ENCODE measurements around the gene TMED7. TPM values are rescaled to one million over a fixed set of nuclear protein-coding genes. Genes with fewer than 3 reads are reported as not detected.

The TMED7 gene
- total RNA-seq, 1 donor from 2014 or later, result 69.6 TPM

- DNase-seq (ENCODE audit: low spot score, unreplicated experiment), result no peak
- peaks cover 8% of the 10 kb centered on the region for H3K36me3 Mint-ChIP-seq (ENCODE audit: insufficient read depth)
- H3K27me3 Mint-ChIP-seq, result no peaks in the 10 kb centered on the region
- no peak for TF ChIP-seq CTCF (IDR thresholded peaks at IDR 0.05; ENCODE audit: unreplicated experiment)
- no peak overlapping the region for H3K4me3 Mint-ChIP-seq (ENCODE audit: low read depth)
- no peaks in the 10 kb centered on the region for H3K9me3 Mint-ChIP-seq (ENCODE audit: low read depth)
- peak overlapping the region; percentile 25 for H3K27ac Mint-ChIP-seq
- peaks cover 9% of the 10 kb centered on the region for H3K4me1 Mint-ChIP-seq (ENCODE audit: low read depth)
These were observed 4.4 kb downstream of the TMED7 start for GRCh38 chr5:115621365-115621900.

DNA sequence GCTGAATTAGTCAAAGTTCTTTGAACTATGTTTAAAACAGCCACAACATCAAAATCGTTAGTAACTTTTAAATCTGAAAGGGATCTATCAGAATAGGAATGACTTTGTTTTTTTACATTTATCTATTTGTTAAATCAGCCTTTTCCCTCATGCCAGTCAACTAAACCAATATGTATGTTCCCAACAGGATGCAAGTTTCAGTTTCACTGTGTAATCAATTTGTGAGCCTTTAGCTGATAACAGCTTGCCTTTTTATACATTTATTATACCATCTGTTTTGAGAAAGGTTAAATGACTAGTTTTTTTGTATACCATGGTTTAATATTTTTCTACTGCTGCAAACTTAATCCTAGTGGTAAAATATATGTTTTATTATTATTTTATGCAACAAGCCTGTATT, 8.9 kb downstream of the TMED7 start:
- no peak for TF ChIP-seq CTCF (IDR thresholded peaks at IDR 0.05; ENCODE audit: unreplicated experiment)
- no peak overlapping the region for H3K27ac Mint-ChIP-seq
- no peak for DNase-seq (ENCODE audit: low spot score, unreplicated experiment)
- no peaks in the 10 kb centered on the region for H3K27me3 Mint-ChIP-seq
- peaks cover 15% of the 10 kb centered on the region for H3K36me3 Mint-ChIP-seq (ENCODE audit: insufficient read depth)
- no peaks in the 10 kb centered on the region for H3K9me3 Mint-ChIP-seq (ENCODE audit: low read depth)
- H3K4me3 Mint-ChIP-seq (ENCODE audit: low read depth), result no peak overlapping the region
- peaks cover 5% of the 10 kb centered on the region for H3K4me1 Mint-ChIP-seq (ENCODE audit: low read depth)

- Mint-ChIP-seq H3K4me1 (ENCODE audit: low read depth) (peaks cover 4% of the 10 kb centered on the region), H3K9me3 (ENCODE audit: low read depth) (no peaks in the 10 kb centered on the region), H3K27me3 (no peaks in the 10 kb centered on the region), H3K4me3 (ENCODE audit: low read depth) (no peak overlapping the region), H3K36me3 (ENCODE audit: insufficient read depth) (peaks cover 15% of the 10 kb centered on the region), H3K27ac (no peak overlapping the region)
- TF ChIP-seq CTCF (IDR thresholded peaks at IDR 0.05; ENCODE audit: unreplicated experiment), result no peak
- DNase-seq (ENCODE audit: low spot score, unreplicated experiment), result no peak
These were observed 9.4 kb downstream of the TMED7 start for GRCh38 chr5:115616472-115616871.

- peaks cover 8% of the 10 kb centered on the region for H3K36me3 Mint-ChIP-seq (ENCODE audit: insufficient read depth)
- TF ChIP-seq CTCF (IDR thresholded peaks at IDR 0.05; ENCODE audit: unreplicated experiment), result no peak
- no peaks in the 10 kb centered on the region for H3K9me3 Mint-ChIP-seq (ENCODE audit: low read depth)
- no peak overlapping the region for H3K4me3 Mint-ChIP-seq (ENCODE audit: low read depth)
- no peak overlapping the region for H3K27ac Mint-ChIP-seq
- peaks cover under 1% of the 10 kb centered on the region for H3K4me1 Mint-ChIP-seq (ENCODE audit: low read depth)
- H3K27me3 Mint-ChIP-seq, result no peaks in the 10 kb centered on the region
- no peak for DNase-seq (ENCODE audit: low spot score, unreplicated experiment)
These were observed 14.0 kb downstream of the TMED7 start for GRCh38 chr5:115611873-115612272.

DNA sequence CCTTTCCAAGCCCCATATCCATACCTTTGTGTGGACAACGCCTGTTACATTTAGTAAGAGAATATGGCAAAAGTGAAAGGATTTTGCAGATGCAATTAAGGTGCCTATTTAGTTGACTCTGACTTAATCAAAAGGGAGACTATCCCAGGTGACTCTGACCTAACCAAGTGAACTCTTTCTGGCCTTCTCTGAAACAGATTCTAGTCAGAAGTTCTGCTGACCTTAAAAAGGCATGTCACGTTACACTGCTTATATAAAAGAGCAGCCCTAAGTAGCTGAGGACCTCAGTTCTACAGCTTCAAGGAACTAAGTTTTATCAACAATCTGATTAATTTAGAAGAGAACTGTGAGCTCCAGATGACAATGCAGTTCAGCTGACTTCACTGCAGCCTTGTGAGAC, 17.9 kb downstream of the TMED7 start:
- DNase-seq (ENCODE audit: low spot score, unreplicated experiment), result no peak
- H3K9me3 Mint-ChIP-seq (ENCODE audit: low read depth), result no peaks in the 10 kb centered on the region
- peaks cover 10% of the 10 kb centered on the region for H3K36me3 Mint-ChIP-seq (ENCODE audit: insufficient read depth)
- no peaks in the 10 kb centered on the region for H3K27me3 Mint-ChIP-seq
- H3K4me3 Mint-ChIP-seq (ENCODE audit: low read depth), result no peak overlapping the region
- H3K27ac Mint-ChIP-seq, result no peak overlapping the region
- TF ChIP-seq CTCF (IDR thresholded peaks at IDR 0.05; ENCODE audit: unreplicated experiment), result no peak
- H3K4me1 Mint-ChIP-seq (ENCODE audit: low read depth), result no peaks in the 10 kb centered on the region

Measured in progenitor cell of endocrine pancreas (in vitro differentiated cells).